ENCODE data around the gene ATXN2.

ATXN2 gene

GRCh38 chr12:111435661-111436201 lies 163.4 kb downstream of the ATXN2 start:
- DNase-seq: no peak

GRCh38 chr12:111434680-111435338 lies 164.3 kb downstream of the ATXN2 start:
- DNase-seq: peak; percentile 81

- no peak for DNase-seq
Measured at GRCh38 chr12:111434049-111434448, 165.1 kb downstream of the ATXN2 start.

GRCh38 chr12:111431772-111432171 lies 167.3 kb downstream of the ATXN2 start:
- no peak for DNase-seq

GRCh38 chr12:111430433-111431353 lies 168.4 kb downstream of the ATXN2 start:
- peak; percentile 61 for DNase-seq

- DNase-seq: no peak
Measured at GRCh38 chr12:111429828-111430432, 169.2 kb downstream of the ATXN2 start.

GRCh38 chr12:111428728-111429175 lies 170.4 kb downstream of the ATXN2 start:
- DNase-seq: no peak

GRCh38 chr12:111428081-111428727 lies 170.9 kb downstream of the ATXN2 start:
- no peak for DNase-seq

- DNase-seq: no peak
Measured at GRCh38 chr12:111427417-111428074, 171.6 kb downstream of the ATXN2 start.

- DNase-seq: no peak
Measured at GRCh38 chr12:111426344-111427185, 172.6 kb downstream of the ATXN2 start.

GRCh38 chr12:111425655-111426054 lies 173.5 kb downstream of the ATXN2 start:
- DNase-seq: no peak

GRCh38 chr12:111424793-111425251 lies 174.3 kb downstream of the ATXN2 start:
- DNase-seq: no peak

GRCh38 chr12:111424189-111424792 lies 174.8 kb downstream of the ATXN2 start:
- no peak for DNase-seq

GRCh38 chr12:111420494-111420893 lies 178.6 kb downstream of the ATXN2 start:
- no peak for DNase-seq

- DNase-seq: no peak
Measured at GRCh38 chr12:111419784-111420183, 179.3 kb downstream of the ATXN2 start.

- DNase-seq: no peak
Measured at GRCh38 chr12:111418594-111418880, 180.6 kb downstream of the ATXN2 start.

GRCh38 chr12:111417784-111418593 lies 181.1 kb downstream of the ATXN2 start:
- DNase-seq: no peak

- no peak for DNase-seq
Measured at GRCh38 chr12:111417290-111417689, 181.8 kb downstream of the ATXN2 start.

GRCh38 chr12:111414711-111415252 lies 184.3 kb downstream of the ATXN2 start:
- no peak for DNase-seq
